HG02642 (cell line): Measurements from ENCODE around the gene MRC2.

Source experiments
- ATAC-seq: cut with Tn5 transposase; IDR thresholded peaks from one replicate; pipeline ENCODE4 v1.9.1; 2021; ENCODE audit warnings: mild to moderate bottlenecking; ENCODE audit not compliant: unreplicated experiment, poor library complexity

The MRC2 gene

DNA sequence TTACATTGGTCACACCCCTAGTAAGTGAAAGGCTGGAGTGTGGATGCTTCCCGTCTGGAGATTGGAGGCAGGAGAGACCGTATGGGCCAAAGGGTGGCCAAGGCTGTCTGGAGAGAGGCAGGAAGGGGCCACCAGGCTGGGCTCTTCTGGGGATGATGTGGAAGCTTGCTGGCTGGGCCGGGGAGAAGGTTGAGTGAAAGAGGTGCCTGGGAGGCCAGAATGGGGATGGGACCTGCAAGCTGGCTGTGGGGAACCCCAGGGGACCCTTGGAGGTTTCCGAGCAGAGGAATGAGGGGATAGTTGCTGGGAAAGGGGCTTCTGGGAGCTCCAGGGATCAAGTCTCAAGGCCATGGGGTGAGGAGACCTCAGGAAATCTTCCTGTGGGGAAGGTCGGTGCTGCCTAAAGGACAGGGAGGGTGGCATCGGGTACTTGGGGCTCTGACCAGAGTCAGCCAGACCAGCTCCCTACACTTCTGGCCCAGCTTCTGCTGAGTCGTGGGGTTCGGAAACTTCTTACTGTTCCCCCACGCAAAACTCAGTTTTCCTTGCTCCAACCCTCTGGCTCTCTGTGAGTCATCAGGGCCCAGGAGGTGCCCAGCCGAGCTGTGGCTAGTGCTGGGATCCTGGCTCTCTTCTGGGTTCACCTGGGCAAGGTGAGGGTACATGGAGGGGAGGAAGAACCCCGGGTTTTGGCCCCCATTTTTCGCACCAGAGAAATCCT lies 3.1 kb downstream of the MRC2 start:
- ATAC-seq, result no peak

DNA sequence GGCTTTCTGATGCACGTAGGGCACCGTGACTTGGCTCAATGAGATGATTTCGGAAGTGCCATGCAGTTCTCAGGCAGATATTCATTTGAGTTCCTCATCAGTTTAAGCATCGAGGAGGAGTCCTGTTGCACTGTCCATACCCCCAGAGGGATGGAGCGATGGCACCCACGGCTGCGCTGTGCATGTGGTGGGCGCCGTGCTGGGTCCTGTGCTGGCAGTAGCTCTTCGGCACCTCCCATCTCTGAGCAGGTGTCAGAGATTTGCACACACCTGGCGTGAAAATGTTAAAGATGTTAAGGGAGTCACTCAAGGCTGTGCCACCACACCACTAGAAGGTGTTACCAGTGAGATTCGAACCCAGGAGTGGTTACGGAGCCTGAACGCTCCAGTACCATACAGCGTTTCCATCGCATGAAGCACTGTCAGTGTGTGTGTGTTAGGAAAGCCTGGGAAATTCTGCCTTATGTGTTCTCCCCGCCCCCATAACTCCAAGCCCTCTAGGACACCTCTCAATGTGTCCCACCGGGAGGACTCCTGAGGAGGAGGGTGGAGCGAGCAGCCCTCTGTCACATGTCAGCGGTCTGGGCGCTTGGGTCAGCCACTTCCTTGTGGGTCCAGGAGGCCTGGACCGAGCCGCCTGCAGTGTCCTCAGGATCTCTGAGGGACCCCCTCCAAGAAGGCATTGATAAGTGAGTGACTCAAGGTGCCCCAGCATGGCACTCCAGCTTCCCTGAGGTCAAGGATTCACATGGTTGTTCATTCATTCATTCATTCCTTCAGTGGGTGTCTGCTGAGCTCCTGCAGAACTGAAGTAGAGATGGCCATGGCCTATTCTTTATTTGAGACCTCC lies 3.8 kb downstream of the MRC2 start:
- ATAC-seq, result no peak

DNA sequence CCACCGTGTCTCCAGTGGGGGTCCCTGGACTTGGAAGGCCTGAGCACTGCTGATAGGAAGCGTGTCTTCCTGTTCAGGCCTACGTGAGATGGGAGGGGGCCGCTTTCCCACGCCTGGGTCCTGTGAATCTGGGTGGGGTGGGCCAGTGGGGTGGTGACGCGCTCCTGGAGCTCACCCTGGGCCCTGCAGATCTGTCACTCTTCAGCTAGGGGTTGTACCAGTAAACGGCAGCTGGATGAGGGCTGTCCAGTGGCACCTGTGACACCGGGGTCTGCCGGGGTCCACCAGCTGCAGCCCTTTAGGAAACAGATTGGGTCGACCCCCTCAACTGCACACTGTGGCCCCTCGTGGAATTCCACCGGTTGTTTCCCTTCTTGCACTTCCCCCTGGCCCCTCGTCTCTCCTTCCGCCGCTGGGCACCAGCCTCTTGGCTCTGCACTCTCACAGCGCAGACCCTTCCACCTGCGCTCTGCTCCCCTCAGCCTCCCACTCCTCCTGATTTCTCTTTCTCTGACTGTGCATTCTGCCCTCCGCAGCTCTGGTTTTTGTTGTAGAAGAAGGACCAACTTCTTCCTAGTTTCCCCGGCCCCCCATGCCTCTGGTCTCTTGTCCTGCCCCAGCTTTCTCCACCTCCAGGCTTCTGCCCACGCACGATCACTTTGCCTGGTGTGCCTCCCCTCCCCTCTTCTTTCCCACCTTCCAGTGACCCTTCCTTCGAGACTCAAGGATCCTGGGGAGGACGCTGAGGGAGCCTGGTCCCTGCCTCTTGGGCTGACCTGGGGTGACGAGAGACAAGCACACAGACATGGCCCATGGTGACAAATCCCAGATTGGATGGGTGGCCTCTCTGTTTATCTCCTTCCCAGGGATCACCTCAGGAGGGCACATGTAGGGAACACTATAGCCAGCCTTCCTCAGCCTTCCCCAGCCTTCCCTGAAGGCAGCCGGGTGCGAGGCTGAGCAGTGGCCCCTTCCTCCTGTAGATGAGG lies 4.8 kb downstream of the MRC2 start:
- ATAC-seq, result no peak

DNA sequence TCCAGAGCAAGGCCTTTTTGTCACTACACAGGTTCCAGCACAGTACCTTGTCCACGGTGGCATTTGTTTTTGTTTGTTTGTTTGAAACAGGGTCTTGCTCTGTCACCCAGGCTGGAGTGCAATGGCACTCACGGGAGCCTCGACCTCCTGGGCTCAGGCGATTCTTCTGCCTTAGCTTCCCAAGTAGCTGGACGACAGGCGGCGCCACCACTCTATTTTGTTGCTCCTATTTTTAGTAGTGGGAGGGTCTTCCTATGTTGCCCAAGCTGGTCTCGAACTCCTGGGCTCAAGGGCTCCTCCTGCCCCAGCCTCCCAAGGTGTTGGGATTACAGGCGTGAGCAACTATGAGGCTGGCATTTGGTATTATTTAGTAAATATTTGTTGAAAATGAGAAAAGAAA lies 10.3 kb downstream of the MRC2 start:
- ATAC-seq, result no peak

DNA sequence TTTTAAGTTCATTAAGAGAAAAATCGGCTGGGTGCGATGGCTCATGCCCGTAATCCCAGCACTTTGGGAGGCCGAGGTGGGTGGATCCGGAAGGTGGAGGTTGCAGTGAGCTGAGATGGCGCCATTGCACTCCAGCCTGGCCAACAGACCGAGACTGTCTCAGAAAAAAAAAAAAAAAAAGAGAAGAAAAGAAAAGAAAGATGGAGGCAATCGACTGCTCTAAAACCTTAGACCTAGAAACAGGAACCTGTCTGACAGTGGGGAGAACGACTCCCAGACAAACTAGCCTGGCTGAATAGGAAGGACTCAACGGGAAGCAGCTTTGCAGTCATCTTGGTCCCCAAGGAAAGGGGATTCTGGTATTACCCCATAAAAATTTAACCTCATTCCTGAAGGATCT lies 13.7 kb downstream of the MRC2 start:
- no peak for ATAC-seq

DNA sequence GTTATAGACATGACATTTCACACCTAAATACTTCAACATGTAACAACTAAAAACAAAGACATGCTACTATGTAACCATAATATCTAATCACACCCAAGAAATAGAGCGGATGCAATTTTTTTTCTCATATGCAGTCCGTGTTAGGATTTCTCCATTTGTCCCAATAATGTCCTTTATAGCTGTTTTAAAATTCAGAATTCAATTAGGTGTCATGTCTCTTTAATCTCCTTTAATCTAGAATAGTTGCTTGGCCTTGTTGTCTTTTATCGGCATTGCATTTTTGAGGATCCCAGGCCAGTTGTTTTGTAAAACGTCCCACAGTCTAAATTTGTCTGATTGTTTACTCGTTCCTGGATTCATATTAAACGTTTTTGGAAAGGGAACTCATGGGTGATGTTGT lies 14.5 kb downstream of the MRC2 start:
- ATAC-seq, result no peak

DNA sequence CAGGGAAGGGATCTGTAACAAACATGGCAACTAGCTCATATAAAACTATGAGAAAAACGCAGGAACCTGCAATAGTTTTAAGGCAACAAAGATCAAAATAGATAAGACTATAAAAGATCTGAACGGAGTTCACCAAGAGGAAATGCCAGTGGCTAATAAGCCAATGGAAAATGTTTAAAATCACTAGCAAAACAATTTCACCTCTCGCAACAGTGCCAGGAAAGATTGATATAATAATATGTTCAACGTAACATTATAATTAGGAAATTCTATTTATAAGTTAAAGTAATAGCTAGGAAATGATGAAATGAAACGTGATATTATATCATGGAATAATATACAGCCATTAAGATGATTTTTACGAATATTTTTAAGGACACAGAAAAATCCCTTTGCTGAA lies 16.0 kb downstream of the MRC2 start:
- no peak for ATAC-seq

DNA sequence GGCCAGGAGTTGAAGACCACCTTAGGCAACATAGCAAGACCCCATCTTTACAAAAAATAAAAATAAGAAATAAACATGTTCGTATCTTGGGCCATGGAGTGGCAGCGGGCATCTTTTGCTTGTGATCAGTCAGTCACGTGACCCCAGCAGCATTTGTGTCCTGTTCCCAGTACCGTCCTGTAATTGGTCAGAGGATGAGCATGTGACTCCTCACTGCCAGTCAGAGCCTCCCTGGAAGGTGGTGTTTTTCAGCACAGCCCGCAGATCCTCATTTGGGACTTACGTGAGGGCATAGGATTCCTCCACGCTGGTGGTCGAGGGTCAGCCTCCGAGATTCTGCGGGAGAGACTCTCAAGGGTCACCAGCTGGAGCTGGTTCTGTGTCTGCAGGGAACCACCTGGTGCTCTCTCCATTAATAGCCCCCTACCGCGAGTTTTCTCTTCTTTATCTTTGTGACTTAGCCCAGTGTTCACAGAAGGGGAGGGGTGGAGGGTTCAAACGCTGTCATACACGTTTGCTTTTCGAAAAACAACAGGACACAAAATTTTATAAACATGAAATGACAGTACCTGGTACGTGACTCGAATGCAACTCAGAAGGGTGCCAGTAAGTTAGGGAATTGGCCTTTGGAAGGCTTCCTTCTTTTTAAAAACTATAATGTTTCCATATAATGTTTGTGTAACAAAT lies 17.2 kb downstream of the MRC2 start:
- no peak for ATAC-seq

DNA sequence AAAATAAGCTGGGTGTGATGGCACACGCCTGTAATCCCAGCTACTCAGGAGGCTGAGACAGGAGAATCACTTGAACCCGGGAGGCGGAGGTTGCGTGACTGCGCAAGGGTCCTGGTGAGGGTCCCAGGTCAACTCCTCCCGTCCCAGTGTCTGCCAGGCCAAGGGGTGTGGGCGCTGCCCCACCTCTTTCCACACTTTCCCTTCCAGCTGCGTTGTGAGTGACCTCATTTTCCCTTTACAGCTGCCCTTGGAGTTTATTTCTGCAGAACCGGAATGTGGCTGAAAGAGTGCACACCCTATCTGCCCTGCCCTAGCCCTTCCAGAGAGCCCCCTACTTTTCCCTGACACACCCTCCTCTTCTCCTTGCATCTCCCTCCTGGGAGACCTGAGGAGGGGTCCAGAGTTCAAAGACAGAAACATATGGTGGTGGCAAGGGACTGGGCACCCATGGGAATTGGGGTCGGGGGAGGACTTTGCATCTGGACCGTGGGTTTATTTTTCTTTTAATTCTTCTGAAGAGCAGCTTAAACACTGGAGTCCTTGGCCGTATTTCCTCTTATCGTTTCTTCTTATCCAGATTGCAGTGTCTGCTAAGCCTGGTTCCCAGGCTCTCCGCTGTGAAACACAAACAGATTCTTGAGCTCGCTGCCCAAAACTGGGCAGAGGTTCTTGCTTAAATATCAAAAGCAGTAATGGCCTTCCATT lies 20.9 kb downstream of the MRC2 start:
- ATAC-seq, result no peak

DNA sequence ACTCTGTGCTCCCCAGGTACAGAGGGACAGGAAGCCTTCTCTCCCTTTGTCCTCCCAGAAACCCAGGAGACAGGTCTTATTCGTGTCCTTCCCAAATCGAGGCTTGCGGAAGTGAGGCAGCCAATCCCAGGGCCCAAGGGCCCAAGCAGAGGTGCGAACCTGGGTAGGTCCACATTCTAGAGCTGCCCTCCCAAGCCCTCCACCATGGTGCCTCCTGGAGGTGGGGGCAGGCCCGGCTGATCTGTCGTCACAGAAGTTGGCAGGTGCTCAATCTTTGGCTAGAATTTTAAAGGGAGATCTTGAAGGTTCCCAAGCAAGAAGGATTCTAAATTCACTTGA lies 21.5 kb downstream of the MRC2 start:
- ATAC-seq, result no peak

DNA sequence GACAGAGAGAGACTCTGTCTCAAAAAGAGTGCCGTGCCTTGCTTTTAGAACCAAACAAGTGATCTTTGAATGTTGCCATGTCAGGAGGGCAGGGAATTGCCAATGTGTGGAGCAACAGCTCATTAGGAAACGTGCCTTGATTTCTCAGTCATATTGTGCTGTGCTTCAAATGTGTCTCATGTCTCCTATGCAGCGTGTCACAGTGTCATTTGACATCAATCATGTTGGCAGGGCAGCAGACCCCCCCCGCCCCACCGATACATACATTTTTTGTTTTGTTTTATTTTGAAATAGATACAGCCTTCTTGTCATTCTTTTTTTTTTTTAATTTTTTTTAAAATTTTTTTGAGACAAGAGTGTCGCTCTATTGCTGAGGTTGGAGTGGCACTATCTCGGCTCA lies 22.1 kb downstream of the MRC2 start:
- no peak for ATAC-seq

DNA sequence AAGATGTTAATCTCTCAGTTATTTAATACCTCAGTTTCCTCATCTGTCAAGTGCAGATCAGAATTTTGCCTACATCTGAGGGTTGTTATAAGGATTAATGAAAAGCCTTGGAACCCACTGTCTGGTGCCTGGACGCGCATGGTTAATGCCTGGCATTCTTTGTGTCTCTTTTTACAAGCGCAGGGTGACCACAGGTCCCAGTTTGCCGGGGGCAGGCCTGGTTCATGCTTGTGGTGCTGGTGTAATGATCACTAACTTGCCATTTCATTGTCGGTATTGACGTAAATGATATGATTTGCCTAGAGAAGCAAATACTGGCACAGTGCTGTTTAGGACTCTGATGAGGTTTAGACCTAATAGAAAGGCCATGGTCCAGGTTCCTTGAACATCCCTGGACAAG lies 23.1 kb downstream of the MRC2 start:
- no peak for ATAC-seq

DNA sequence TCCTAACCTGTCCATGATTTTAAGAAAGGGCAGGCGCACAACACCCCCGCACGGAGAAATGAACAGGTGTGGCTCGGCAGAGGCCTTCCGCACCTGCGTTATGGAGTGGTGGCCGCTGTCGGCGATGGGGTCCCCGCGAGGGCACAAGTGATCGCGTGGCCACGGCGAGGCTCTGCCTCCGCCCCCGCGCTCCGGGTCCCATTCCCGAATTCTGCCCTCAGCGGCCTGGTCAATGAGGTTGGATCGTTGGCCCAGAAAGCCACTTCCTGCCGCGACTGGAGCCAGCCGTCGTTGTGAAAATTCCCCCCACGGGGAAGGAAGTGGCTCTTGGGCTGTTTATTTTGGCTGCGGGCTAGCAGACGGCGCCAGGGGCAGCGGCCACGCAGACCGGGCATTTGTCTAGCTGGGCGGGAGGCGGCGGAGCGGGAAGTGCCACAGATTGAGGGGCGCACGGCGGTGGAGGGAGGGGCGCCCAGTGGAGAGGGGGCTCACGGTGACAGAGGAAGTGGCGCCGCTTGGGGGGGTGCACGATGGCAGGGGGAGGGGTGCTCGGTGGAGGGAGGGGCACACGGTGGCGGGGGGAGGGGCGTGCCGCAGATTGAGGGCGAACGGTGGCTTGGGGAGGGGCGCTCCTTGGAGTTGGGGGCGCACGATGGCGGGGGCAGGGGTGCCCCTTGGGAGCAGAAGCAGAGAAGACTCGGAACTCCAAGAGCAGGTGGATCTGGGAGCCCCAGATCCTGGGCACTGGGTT lies 25.0 kb downstream of the MRC2 start:
- no peak for ATAC-seq

DNA sequence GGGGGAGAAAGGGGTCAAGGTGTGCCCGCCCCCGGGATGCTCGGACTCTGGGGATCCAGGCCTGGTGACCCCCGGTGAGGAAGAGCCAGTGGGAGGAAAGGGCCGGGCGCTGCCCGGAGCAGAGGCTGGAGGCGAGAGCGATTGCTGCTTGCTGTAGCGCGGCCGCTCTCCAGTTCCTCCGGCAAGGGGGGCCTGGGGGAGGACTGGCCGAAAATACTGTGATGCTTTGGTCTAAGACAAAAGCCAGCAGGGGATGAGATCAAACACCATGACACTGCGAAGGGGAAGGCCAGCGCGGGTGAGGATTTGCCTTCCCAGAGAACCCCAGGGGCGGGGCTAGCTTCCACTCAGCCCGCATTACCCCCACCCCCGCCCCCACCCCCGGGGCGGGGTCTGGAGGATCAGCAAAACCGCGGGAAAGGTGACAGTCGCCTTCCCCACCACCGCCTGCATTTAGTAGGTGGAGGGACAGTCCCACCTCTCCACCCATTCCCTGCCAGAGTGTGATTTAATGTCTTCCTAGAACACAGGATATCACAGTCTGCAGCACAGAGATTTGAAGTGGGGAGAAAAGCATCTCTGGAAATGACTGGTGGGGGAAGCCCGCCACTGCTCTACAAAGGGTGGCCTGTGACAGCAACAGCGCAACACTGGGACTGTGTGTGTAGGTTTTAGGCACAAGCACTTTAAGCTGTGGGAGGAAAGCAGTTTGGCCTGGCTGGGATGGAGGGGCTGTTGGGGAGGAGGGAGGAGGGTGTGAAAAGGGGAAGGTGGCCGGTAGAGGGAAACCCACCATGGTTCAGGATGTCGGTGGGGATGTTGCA lies 25.7 kb downstream of the MRC2 start:
- peak; percentile 82 for ATAC-seq

DNA sequence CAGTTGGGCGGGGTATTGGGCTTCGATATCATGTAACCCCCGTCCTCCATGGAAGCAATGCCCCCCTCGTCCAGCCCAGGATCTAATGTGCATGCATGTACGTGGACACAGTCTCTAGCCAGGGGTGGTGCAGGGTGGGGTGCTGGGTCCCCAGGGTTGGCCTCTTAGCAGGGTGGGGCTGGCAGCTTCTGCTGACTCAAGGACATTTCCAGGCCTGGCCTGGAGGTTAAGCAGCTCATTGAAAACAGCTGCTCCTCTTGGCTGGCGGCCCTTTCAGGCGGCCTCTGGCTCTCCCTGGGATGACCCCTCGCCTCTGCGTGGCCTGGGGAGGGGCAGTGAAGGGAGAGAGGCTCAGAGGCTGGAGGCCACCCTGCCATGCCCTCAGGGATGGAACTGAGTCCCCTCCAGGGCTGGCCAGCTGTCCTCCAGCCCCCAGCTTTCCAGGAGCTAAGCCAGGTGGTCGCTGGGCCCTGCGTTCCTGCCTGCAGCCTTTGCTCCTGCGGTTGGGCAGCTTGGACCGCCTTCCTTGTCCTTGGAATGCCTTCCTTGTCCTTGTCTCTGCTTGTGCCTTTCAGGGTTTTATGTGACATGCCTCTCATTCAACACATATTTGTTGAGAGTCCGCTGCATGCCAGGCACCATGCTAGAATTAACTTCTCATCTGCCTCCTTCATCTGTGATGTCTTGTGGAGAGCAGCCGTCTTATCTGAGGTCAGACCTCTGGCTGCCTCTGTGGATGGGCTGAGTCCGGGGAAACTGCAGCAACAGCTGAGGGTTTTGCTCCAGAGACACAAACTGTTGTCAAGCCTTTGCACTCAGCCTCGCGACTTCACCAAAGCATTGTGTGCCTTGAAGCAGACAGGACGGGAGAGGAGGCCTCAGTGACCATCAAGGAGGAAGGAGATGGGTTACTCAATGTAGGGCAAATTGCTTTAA lies 26.6 kb downstream of the MRC2 start:
- ATAC-seq, result no peak

DNA sequence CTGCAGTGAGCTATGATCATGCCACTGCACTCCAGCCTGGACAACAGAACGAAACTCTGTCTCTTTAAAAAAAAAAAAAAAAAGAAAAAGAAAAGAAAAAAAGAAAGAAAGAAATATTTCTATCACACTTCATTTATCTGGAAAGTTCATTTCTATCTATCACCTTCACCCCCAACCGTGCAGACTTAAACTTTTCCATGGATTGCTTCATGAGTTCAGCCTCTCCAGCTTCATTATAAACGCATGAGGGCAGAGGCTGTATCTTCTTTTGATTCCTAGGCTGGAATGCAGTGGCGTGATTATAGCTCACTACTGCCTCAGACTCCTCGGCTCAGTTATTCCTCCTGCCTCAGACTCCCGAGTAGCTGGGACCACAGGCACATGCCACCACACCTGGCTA lies 28.2 kb downstream of the MRC2 start:
- no peak for ATAC-seq

DNA sequence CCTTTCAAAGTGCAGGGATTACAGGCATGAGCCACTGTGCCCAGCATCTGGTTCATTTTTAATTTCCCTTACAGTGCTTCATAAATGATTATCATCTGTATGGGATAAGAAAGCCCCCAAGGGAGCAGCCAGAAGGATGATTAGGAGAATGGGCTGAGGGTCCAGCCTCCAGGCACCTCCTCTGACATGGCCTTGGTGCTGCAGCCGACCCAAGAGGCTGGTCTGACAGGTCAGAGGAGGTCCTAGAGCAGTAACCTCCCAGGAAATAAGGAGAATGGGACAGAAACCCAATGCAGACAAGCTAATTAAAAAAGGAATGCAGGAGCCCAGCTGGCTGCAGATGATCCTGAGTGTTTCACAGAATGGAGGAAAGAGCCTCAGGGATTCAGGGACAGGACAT lies 29.0 kb downstream of the MRC2 start:
- no peak for ATAC-seq
